Thyroid gland (tissue), 4 donors: ENCODE results near the gene MUL1. TPM values are rescaled to one million over a fixed set of nuclear protein-coding genes. Genes with fewer than 3 reads are reported as not detected.
A peak's percentile ranks its signal among the peaks of the same experiment; 100 is the strongest.

Source experiments
- DNase-seq, 2 donors: peaks; one replicate each; pipeline ENCODE4 v3.0.0-alpha.2; 2019
- H3K27ac ChIP-seq, 3 donors: fragments of 200-600 bp; sonication (generic); 1 replicate in 2 of 3; 2 replicates in 1 of 3; pipeline ENCODE4 v1.5.1; 2016 to 2019; ENCODE audit warnings: mild to moderate bottlenecking in 1 of 3, moderate library complexity in 1 of 3
- H3K27me3 ChIP-seq: fragments of 200-600 bp; sonication (generic); one replicate; pipeline ENCODE4 v1.5.1; 2019
- H3K36me3 ChIP-seq, 2 donors: fragments of 200-600 bp; sonication (generic); one replicate each; pipeline ENCODE4 v1.5.1; 2016 to 2019
- H3K4me1 ChIP-seq, 2 donors: fragments of 200-600 bp; sonication (generic); one replicate each; pipeline ENCODE4 v1.5.1; 2017 to 2019
- H3K4me3 ChIP-seq, 3 donors: fragments of 200-600 bp; sonication (generic); replicated peaks in 1 of 3; 1 replicate in 2 of 3; 2 replicates in 1 of 3; pipeline ENCODE4 v1.5.1; 2016; ENCODE audit warnings: mild to moderate bottlenecking in 1 of 3
- H3K9me3 ChIP-seq: fragments of 200-600 bp; sonication (generic); one replicate; pipeline ENCODE4 v1.5.1; 2017
- CTCF ChIP-seq, 6 experiments: fragments of 200-600 bp in 3 of 6; fragments of 450-650 bp in 3 of 6; sonication (generic) in 3 of 6; IDR thresholded peaks; one replicate each; pipeline ENCODE4 v1.5.1; 2016 to 2019; ENCODE audit warnings: antibody characterized with exemption in 6 of 6, mild to moderate bottlenecking in 2 of 6, inconsistent platforms in 1 of 6, moderate library complexity in 1 of 6
- POLR2A ChIP-seq, 2 donors: fragments of 450-650 bp; IDR thresholded peaks; one replicate each; pipeline ENCODE4 v1.6.1; 2017; ENCODE audit warnings: antibody characterized with exemption in 2 of 2, mild to moderate bottlenecking in 2 of 2, moderate library complexity in 1 of 2
- WGBS, 2 donors: methylation state at CpG; one replicate each; pipeline ENCODE4 v1.1.5; 2017; 5-methylcytosine and 5-hydroxymethylcytosine counted together
- intact Hi-C: fragments of 100-400 bp; cut with DNase I; formaldehyde crosslinking; loops from one replicate; pipeline ENCODE4 v1.15.1; 2023
- total RNA-seq, 4 donors: library from RNA; depleted of rRNA; stranded (reverse); fragments of >200 nt; gene quantifications; one replicate each; pipeline ENCODE4 v1.2.3, GENCODE V29; 2016

Gene MUL1
- 10 to 100 TPM; 30.1 to 42.1 (median 35.0) TPM for total RNA-seq

GRCh38 chr1:20507564-20508410 lies at the start of gene MUL1:
Gene MUL1, minus strand, starts transcription at chr1:20508151. Its CDS starts 127 bp downstream, at chr1:20508024.
- Histone ChIP-seq H3K27ac (peak within 1 kb of the TSS; percentile 12 to 73 (median 54)), H3K4me1 (peaks cover 15 to 22% of the 10 kb centered on the region in 2 donors), H3K9me3 (no peaks in the 10 kb centered on the region), H3K27me3 (no peaks in the 10 kb centered on the region), H3K36me3 (no peaks in the 10 kb centered on the region), H3K4me3 (peak within 1 kb of the TSS; percentile 62 to 92 (median 76))
- DNase-seq, result peak; percentile 94 to 97
- intact Hi-C loops, result no loop called here
- WGBS, 2 donors, result 1 to 3% methylated on average over 28 to 34 of the region's 58 CpGs
- TF ChIP-seq CTCF (IDR thresholded peaks at IDR 0.05), result no peak
- peak in 1 of 2 donors; percentile 72 for TF ChIP-seq POLR2A (IDR thresholded peaks at IDR 0.05)

- Histone ChIP-seq H3K4me3 (no peak overlapping the region), H3K27me3 (peaks cover 12% of the 10 kb centered on the region), H3K36me3 (no peaks in the 10 kb centered on the region), H3K4me1 (peaks cover 0 to 10% of the 10 kb centered on the region in 2 donors), H3K27ac (no peak overlapping the region), H3K9me3 (no peaks in the 10 kb centered on the region)
- intact Hi-C loops, result no loop called here
- no peak for TF ChIP-seq POLR2A (IDR thresholded peaks at IDR 0.05)
- TF ChIP-seq CTCF (IDR thresholded peaks at IDR 0.05), result no peak
- 77 to 81% methylated on average over 4 of the region's 4 CpGs for WGBS, 2 donors
- DNase-seq, result no peak
These were observed 47.8 kb upstream of the MUL1 start for GRCh38 chr1:20555758-20556120.

- H3K36me3 ChIP-seq, result no peaks in the 10 kb centered on the region
- H3K9me3 ChIP-seq, result no peaks in the 10 kb centered on the region
- WGBS, 2 donors, result 61 to 73% methylated on average over 4 to 7 of the region's 7 CpGs
- H3K4me1 ChIP-seq, result peaks cover 0 to 10% of the 10 kb centered on the region in 2 donors
- no peak overlapping the region for H3K4me3 ChIP-seq
- H3K27me3 ChIP-seq, result peaks cover 12% of the 10 kb centered on the region
- TF ChIP-seq CTCF (IDR thresholded peaks at IDR 0.05) (no peak), POLR2A (IDR thresholded peaks at IDR 0.05) (no peak)
- DNase-seq, result no peak
- intact Hi-C loops, result no loop called here
- H3K27ac ChIP-seq, result no peak overlapping the region
These were observed 47.2 kb upstream of the MUL1 start for GRCh38 chr1:20555025-20555757.

GRCh38 chr1:20552728-20553445 lies 44.9 kb upstream of the MUL1 start:
- Histone ChIP-seq H3K4me1 (peaks cover 0 to 10% of the 10 kb centered on the region in 2 donors), H3K36me3 (no peaks in the 10 kb centered on the region), H3K9me3 (no peaks in the 10 kb centered on the region), H3K27ac (no peak overlapping the region), H3K27me3 (peaks cover 12% of the 10 kb centered on the region), H3K4me3 (peak overlapping the region in 1 of 3 donors; percentile 18)
- 1% methylated on average over 26 of the region's 82 CpGs; no CpG with 5 or more reads in 1 of the 2 donors for WGBS, 2 donors
- no peak for DNase-seq
- no peak for TF ChIP-seq POLR2A (IDR thresholded peaks at IDR 0.05)
- no peak for TF ChIP-seq CTCF (IDR thresholded peaks at IDR 0.05)
- intact Hi-C loops, result no loop called here
